HG02943 (cell line): ENCODE results near the gene GRIN2C.

Source experiments
- ATAC-seq: cut with Tn5 transposase; IDR thresholded peaks from one replicate; pipeline ENCODE4 v1.9.1; 2021; ENCODE audit warnings: mild to moderate bottlenecking, low read depth, moderate library complexity; ENCODE audit not compliant: unreplicated experiment

GRIN2C gene

DNA sequence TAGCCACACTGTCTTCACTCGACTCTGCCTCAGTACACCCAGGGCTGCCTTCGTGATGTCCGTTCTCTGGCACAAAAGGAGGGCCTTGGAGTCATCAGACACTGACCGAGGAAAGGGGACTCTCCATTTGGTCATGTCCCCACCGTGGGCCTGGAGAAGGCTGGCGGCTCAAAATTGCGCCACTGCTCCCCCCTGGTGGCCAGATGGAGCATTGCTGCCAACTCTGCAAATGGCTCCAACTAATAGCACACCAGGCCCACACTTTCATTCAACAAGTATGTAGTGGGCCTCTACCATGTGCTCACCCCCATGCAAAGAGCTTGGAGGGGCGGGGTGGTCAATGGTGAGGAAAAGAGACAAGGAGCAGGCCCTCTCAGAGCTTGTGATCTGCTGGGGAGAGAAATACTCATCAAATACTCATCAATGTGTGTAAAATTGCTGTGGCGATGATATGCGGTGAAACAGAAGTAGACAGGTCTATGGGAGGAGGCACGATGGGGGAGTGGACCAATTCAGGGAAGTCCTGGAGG is 5.2 kb upstream of the GRIN2C start:
- no peak for ATAC-seq

DNA sequence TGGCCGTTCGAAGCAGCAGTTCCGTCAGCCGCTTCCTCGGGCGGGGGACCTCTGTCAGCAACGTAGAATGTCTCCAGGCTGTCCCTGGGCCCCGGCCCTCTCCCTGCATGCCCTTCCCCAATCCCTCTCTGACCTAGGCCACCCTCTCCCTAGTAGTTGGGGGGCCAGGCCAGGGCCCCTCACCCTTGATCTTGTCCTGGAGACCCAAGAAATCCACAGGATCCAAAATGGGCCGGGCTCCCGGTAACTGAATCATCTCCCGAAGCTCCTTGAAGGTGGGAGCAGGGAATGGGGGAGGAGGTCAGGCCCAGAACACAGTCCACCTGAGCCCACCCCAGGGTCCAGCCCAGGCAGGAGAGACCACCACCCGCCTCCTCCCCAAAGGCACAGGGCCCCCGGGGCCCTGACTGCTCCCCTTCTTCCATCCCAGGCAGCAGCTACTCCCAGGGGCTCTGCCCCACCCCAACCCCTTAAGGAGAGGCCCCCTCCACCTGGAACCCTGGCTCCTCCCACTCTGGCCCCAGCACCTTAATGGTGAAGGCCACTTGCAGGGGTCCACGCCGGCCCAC is 4.7 kb upstream of the GRIN2C start:
- no peak for ATAC-seq

DNA sequence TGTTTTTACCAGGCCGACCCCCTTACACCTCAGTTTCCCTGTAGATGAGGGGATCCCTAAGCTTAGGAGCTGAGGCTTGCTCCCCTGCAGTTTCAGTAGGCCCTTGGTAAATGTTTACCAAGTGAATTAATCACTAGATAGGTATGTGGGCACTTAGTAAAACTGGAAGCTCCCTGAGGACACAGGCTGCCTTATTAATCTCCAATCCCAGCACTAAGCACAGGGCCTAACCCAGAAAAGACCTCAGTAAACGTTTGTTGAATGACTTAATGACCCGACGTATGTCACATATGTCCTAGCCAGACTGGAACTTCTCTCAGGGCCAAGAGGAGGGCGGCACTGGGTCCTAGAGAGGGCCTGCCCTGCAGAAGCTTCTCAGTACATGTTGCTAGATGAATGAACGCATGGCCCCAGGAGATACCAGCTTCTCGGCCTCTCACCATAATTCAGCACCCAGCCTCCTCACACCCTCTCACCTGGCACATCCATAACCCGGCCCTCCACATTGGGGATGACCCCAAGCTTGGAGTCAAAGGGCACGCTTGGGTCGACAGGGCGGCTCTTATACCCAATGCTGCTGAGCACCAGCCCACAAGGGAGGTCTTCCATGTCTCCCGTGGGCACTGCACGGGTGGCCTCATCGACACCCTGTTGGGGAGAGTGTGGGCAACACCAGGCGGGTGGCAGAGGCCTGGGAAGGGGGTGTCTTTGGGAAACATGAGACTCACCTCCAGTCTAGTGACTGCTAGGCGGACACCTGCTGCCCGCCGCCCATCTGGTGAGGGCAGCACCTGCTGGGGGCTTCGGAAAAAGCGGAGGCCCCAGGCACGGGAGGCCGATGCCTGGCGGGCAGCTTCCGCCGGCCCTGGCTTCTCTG is 4.0 kb upstream of the GRIN2C start:
- no peak for ATAC-seq

DNA sequence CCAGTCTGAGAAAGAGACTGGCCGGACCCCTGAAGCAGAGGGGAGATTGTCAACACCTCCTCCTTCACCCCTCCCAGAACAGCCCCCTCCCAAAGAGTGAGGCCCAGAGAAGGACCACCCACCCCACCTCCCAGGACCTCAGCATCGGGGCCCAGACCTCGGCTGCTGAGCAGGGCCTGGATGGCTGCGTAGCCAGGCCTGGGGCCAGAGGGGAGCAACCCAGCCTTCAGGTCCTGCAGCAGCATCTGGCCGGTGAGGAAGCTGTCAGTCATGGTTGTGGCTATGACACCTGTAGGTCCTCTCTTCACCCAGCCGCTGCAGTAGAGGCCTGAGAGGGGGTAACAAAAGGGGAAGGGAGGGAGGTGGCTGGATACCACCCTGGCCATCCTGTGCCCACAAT is 3.2 kb upstream of the GRIN2C start:
- no peak for ATAC-seq

DNA sequence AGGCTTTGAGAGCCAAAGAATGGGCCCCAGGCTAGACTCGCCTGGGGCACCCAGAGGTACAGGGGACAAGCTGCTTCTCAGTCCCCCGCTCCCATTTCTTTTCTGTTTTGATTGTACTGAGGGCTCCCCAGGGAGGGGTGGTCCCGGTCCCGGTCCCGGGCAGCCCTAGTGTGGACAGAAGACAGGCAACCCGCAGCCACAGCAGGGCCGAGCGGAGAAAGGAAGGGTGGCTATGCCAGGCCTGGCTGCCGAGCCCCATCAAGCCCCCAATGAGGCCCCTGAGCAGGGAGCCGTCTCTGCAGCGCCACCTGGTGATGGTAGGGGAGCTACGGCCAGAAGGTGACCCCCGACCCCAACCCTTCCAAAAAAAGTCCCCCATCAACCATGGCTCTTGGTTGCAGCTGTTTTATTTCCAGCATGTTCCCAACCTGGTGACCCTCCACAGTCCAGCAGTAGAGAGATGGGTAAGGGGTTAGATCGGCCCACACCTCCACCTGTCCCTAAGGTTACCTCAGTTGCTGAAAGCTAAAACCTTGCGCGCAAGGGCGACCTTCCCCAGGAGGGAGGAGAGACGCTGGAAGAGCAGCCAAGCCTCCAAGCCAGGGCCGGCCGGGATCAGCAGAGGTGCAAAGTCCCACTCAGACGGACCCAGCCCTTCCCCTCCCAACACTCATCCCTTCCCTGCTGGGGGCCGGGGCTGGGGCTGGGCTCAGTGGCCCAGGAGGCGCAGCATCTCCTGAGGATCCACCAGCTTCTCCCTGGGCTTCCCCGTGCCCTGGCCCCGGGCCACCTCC is 2.6 kb upstream of the GRIN2C start:
- no peak for ATAC-seq

DNA sequence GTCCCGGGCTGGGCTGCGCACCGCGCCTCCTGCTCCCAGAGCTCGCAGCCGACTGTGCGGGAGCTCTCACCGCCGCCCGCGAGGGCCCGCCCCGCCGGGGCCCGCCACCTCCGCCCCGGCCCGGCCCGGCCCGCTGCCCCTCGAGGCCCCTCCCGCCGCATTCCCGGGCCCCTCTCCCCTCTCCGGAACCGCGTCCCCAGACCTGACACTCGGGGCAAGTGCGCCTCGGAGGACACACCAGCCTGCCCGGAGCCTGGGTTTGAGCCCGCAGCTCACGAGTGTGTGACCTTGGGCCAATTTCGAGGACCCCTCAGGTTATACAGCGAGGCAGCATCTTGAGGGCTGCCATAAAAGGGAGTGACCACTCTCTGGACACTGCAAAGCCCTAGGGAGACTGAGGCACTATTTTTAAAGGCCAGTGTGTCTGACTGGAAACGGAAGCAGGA is 2.0 kb upstream of the GRIN2C start:
- no peak for ATAC-seq

DNA sequence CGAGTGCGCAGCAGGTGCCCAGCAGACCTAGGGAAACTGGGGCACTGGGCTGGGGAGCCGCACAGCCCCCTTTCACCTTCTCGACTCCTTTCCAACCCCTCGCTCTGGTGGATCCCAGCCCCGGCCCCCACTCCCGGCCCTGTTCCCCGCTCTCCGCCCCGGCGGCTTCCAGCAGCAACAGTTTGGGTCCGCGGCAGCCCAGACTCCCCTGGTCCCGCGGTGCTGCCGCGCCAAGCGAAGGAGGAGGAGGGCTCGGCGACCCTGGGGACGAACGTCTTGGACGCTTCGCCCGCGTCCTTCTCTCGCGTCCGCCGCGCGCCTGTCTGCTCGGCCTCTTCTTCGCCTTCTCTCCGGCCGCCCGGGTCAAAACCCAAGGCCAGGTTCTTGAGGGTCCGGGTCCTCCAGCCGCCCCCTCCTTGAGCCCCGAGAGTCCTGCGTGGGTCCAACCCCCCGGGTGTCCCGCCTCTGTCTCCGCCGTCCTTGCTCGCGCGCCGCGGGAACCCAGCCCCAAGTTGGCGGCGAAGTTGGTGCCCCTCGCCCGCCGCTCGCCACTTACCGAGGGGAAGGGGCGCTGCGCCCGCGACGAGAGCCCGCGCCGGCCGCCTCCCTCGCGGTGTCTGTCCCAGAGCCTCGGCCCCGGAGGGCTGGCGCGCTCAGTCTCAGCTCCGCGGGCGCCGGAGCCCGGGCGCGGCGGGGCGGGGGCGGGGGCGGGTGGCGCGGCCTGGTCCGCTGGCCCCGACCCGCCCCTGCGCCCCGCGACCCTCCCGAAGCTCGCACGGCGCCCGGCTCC is 1.4 kb upstream of the GRIN2C start:
- no peak for ATAC-seq

DNA sequence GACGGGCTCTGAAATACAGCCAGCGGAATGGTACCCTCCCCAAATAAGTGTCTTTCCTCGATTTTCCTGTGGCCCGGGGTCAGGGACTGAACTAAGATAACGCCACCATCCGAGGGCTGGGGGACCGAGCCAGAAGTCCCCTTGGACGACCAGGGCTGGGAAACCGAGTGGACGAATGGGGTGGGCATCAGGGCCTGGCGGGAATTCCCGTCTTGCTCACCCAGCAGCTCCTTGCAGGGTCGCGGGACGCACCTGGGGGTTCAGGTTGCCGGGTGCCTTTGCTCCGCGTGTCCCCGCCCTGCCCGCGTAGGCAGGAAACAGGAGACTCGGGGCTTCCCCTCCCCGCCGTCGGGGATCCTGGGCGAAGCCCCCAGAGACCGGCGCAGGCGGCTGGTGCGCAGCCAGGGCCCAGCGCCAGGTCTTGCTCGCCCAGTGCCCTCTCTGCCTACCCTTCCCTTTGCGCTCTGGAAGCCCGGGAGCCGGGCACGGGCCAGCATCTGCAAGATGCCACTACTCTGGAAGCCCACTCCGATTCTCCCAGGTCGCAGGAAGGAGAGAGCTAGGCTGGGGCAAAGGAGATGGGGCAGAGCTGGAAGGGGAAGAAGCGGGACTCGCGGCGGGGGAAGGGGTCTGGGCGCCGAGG is 665 bp upstream of the GRIN2C start:
- ATAC-seq, result no peak

DNA sequence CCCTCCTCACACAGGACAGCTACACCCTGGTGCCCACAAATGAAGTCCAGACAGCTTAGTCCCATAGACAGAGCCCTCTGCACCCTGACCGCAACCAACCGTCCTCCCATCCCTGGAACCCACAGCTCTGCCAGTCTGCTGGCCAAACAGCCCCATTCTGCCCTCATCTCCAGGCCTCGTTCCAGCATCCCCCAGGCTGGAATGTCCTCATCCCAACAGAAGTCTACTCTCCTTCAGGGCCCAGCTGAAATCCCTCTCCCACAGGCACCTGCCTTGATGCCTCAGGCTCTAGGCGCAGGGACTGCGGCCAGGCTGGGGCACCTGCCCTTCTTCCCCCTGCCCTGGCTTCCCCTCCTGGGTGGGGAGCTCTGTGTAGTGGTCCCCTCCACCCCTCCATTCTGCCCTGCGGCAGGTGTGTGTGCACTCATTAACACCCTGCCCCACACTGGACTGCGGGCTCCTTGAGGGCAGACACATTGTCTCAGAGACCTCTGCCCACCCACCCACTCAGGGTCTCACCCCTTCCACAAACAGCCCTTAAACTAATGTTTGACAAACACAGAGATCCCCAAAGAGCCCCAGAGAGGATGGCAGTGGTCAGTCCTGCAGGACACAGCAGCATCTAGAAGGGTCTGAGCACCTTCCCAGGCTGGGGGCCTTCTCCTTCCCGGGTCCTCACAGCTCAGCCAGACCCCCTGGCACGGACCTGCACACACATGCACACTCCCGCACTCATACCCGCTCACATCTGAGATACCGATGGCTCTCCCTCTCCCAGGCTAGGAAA is 820 bp downstream of the GRIN2C start:
- no peak for ATAC-seq

DNA sequence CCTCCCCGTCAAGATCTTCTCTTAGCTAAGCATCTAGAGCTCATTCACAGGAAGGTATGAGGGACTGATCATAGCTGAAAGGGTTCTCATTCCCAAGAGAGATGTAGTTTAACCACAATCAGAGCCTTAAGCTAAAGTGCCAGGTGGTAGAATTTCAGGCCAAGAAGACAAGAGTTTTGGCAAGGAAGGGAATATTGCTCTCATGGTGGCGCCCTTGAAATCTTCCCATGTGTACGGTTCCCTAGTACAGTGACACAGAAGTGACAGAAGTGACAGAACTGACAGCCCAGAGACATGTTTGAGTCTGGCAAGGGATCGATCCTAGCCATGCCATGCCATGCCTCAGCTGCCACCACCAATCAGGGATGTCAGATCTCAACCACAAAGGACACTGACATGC is 2.5 kb downstream of the GRIN2C start:
- ATAC-seq, result no peak

DNA sequence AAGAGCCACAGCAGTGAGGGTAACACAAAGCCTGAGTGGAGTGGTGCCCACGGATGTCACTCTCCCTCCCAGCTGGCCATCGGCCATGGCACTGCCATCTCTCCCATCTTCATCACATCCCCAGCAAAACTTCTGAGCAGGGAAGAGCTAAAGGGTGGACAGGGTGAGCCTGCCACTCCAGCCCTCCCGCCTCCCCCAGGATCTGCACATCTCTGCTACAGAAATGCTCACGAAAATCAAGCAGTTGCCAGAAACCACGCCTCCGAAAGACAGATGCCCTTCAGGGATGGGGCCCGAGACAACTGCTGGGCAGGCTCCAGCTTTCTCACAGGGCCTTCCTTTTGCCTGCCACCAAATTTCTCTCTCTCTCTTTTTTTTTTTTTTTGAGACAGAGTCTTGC is 3.6 kb downstream of the GRIN2C start:
- ATAC-seq, result no peak

DNA sequence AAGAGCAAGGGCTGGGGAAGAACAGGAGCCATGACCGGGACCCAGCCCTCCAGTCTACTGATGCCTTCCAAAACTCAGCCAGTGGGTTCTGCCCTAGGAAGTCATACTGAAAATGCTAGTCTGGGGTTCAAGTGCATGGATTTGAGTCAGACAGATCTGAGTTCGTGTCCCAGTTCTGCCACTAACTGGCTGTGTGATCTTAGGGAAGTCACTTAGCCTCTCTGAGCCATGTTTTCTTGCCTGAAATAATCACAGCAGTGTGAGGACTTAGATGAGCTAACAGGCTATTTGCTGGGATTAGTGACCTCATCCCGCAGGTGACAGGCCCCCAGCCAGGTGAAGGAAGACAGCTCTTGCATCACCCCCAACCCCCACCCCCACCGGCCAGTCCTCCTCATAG is 4.4 kb downstream of the GRIN2C start:
- no peak for ATAC-seq

DNA sequence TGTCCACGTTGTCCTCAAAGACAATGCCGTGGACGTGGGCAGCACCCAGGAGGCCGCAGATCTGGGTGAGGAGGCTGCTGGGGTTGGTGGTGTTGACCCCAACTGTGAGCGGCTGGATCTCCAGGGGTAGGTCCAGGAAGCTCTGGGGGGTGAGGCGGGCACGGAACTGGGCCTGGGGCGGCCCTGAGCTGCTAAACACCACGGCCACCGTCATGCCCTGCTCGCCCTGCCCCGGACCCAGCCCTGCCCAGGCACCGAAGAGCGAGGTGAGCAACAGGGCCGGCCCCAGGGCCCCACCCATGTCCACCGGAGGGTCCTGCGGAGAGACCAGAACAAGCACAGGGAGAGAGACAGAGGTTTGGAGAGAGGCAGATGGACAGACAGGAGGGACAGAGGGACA is 4.9 kb downstream of the GRIN2C start:
- ATAC-seq, result no peak

DNA sequence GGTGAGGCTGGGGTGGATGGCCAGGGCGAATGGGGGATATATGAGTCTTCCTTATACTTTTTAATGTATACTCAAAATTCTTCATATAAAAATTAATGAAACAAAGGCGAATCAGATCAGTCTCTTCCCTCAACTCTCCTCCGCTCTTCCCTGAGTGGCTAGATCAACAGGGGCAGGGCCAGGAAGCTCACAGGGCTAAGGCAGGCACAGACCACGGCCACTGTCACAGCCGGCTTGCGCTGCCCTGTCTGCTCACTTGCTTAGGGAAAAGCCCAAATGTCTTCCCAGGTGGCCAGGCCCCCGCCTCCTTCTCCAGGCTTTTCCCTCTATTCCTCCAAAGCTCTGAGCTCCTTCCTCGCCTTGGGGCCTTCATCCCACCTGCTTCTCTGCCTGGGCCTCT is 6.0 kb downstream of the GRIN2C start:
- ATAC-seq, result no peak

DNA sequence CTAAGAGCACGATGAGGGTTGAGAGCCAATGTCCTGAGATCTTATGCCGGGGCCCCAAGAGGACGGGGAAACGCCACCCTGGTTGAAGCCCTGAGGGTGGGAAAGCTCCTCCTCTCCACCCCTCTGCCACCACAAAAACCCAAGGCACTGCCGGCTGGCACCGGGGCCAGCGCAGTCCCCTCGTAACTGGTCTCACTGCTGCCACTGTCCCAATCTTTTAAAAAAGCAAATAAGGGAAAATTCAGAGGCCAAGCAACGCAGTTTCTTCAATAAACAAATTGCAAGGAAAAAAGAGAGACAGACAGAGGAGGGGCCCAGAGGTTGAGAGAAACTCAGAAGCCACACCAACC is 6.7 kb downstream of the GRIN2C start:
- ATAC-seq, result no peak

DNA sequence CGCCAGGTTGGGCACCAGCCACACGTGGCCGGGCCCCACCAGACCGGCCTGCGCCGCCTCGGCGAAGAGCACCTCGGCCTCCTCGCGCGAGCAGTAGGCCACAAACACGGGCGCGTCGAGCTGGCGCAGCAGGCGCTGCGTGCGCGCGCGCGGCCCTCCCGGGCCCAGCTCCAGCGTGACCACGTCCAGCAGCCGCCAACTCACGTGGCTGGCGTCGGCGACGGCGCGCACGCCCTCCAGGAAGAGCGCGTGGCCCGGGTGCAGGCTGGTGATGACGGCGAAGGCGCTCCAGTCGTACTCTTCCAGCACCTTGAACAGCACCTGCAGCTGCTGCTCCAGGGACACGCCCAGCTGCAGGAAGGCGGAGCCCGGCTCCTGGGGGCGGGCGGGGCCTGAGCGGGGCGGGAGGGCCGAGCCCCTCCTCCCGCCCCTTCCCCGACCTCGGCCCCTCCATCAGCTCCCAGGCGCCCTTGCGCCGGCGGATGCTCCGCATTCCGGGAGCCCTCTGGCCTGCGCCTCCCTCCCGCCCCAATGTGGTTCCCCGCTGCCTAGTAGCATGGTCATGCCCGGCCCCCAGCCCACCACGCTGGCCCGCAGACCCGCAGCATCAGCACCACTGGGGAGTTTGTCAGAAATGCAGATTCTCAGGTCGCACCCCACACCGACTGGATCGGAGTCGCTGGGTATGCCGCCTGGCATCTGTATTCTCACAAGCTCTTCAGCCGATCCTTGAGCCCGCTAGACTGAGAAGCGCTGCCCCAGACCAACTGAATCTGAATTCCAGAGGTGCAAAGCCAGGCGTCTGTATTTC is 7.2 kb downstream of the GRIN2C start:
- ATAC-seq, result no peak

DNA sequence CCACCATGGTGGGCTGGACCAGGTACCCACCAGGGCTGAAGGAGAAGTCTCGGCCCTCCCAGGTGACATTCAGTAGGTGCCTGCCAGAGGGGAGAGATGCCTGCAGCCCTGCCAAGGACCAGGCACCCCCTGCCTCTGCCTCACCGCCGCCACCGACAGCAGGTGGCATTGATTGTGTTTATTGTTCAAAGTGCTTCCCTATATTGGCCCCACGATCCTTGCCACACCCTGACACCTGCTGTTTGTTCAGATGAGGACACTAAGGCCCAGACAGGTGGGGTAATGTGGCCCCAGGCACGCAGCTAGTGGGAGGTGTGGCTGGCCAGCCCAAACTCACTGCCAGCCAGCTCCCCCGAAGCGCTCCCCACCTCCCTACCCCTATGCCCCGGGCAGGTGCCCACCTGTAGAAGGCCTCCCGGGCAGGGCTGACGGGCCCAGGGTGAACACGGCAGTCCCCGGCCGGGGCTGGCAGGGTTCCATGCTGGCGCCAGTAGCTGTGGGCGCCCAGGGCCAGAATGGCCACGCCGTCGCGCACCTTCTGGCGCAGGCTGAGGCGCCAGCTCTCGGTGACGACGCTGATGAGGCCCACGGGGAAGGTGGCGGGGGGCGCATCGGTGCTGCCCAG is 8.0 kb downstream of the GRIN2C start:
- ATAC-seq, result no peak

DNA sequence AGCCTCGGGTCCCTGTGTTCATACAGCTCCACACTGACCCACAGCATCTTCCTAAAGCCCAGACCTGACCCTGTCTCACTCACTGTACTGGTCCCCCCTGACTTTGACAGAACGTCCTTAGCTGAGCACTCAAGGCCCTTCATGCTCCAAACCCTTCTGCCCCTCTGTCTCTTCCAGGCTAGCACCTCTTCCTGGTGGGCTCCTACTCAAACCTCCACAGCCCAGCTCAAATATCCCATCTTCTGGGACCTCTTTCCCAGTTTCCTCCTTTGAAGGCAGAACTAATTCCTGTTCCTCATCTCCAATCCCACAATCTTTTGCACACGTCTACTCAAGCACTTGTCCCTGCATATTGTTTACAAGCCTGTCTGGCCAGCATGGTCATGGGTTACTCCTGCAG is 8.8 kb downstream of the GRIN2C start:
- ATAC-seq, result no peak
